ENCODE data around the gene OR51L1.

OR51L1 gene

GRCh38 chr11:5043380-5043779 lies 48.7 kb downstream of the OR51L1 start:
- no peaks in the 10 kb centered on the region for H3K4me1 ChIP-seq
- no peak overlapping the region for H3K9ac ChIP-seq
- no peaks in the 10 kb centered on the region for H3K9me3 ChIP-seq
- no peak overlapping the region for H3K27ac ChIP-seq
- no peaks in the 10 kb centered on the region for H4K20me1 ChIP-seq
- TF ChIP-seq Cebpa-rat (IDR thresholded peaks at IDR 0.05), result no peak
- H3K36me3 ChIP-seq, result no peaks in the 10 kb centered on the region
- no peaks in the 10 kb centered on the region for H3K27me3 ChIP-seq
- H3K4me2 ChIP-seq, result no peak overlapping the region
- H3K4me3 ChIP-seq, result no peak overlapping the region

DNA sequence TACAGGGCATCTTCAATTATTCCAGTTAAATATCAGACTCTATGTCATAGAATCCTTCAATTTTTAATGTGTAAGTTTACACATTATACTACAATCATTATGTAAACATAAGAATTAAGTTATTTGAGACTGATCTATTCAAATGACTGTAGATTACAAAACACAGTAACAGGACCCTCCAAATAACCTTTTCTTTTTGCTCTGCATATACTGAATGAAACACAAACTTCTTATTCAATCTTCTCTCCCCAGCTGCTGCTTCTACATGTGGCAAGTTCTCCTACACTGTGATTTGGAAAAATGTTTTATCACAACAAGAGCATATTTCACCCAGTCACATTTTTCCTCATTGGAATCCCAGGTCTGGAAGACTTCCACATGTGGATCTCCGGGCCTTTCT lies 51.6 kb downstream of the OR51L1 start, which contains the start of gene OR52J3:
Gene OR52J3 (plus strand): TSS at position 301 of the 400 bp plus-strand sequence. CDS start 0 bp downstream, at position 301.
- H3K4me1 ChIP-seq, result no peaks in the 10 kb centered on the region
- H3K36me3 ChIP-seq, result no peaks in the 10 kb centered on the region
- no peak within 1 kb of the TSS for H3K4me3 ChIP-seq
- H3K27me3 ChIP-seq, result no peaks in the 10 kb centered on the region
- H3K4me2 ChIP-seq, result no peak within 1 kb of the TSS
- H4K20me1 ChIP-seq, result no peaks in the 10 kb centered on the region
- no peak within 1 kb of the TSS for H3K9ac ChIP-seq
- no peak for TF ChIP-seq Cebpa-rat (IDR thresholded peaks at IDR 0.05)
- no peak within 1 kb of the TSS for H3K27ac ChIP-seq
- H3K9me3 ChIP-seq, result no peaks in the 10 kb centered on the region

GRCh38 chr11:5046754-5047330 lies 52.2 kb downstream of the OR51L1 start:
- no peaks in the 10 kb centered on the region for H4K20me1 ChIP-seq
- no peak overlapping the region for H3K27ac ChIP-seq
- H3K36me3 ChIP-seq, result no peaks in the 10 kb centered on the region
- H3K4me2 ChIP-seq, result no peak overlapping the region
- no peaks in the 10 kb centered on the region for H3K4me1 ChIP-seq
- H3K27me3 ChIP-seq, result no peaks in the 10 kb centered on the region
- no peak overlapping the region for H3K9ac ChIP-seq
- no peak overlapping the region for H3K4me3 ChIP-seq
- H3K9me3 ChIP-seq, result no peaks in the 10 kb centered on the region
- TF ChIP-seq Cebpa-rat (IDR thresholded peaks at IDR 0.05), result no peak
